ENCODE results near the gene PPM1L.

PPM1L gene

DNA sequence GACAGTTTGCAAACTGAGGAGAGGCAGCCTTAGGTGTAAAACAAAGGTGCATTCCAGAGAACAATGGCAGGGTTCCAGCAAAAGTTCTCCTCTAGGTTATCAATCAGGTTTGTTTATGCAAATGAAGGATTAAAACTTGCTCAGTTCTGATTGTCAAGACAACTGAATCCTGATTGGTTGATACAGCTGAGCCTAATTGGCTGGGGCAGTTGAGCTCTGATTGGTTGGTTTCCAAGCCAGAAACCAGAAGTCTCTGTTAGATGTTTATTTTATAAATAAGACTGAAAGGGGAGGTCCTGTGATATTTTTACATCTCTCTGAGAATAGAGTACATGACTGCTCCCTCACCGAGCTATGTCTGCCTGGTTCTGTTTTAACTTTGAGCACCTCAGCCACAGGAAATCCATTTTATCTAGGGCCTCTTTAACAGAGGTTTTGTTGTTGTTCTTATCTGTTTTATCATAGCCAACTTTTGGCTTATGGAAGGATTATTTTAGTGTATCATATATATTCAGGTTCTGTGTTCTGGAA, 37.8 kb downstream of the PPM1L start:
- H3K9ac ChIP-seq (ENCODE audit: low read length), result no peak overlapping the region
- no peak overlapping the region for H3K27ac ChIP-seq (ENCODE audit: low read length)
- H3K4me2 ChIP-seq (ENCODE audit: low read length), result no peak overlapping the region
- no peaks in the 10 kb centered on the region for H3K9me3 ChIP-seq (ENCODE audit: insufficient read depth, low read length)
- H2AFZ ChIP-seq (ENCODE audit: low read depth, low read length), result no peak overlapping the region
- H3K27me3 ChIP-seq (ENCODE audit: low read depth, low read length), result no peaks in the 10 kb centered on the region
- peaks cover 8% of the 10 kb centered on the region; the same call in 1 of the 2 replicates for H3K4me1 ChIP-seq (ENCODE audit: low read length)
- H4K20me1 ChIP-seq (ENCODE audit: insufficient read depth, low read length), result no peaks in the 10 kb centered on the region
- no peak for TF ChIP-seq EZH2phosphoT487 (IDR thresholded peaks at IDR 0.05; ENCODE audit: low read depth)
- no peak for TF ChIP-seq CTCF (IDR thresholded peaks at IDR 0.05; ENCODE audit: low read depth, low read length)
- no peaks in the 10 kb centered on the region for H3K36me3 ChIP-seq (replicated peaks; ENCODE audit: low read depth, low read length)
- H3K79me2 ChIP-seq (ENCODE audit: low read length), result no peaks in the 10 kb centered on the region
- no peak overlapping the region for H3K4me3 ChIP-seq (ENCODE audit: low read length)

DNA sequence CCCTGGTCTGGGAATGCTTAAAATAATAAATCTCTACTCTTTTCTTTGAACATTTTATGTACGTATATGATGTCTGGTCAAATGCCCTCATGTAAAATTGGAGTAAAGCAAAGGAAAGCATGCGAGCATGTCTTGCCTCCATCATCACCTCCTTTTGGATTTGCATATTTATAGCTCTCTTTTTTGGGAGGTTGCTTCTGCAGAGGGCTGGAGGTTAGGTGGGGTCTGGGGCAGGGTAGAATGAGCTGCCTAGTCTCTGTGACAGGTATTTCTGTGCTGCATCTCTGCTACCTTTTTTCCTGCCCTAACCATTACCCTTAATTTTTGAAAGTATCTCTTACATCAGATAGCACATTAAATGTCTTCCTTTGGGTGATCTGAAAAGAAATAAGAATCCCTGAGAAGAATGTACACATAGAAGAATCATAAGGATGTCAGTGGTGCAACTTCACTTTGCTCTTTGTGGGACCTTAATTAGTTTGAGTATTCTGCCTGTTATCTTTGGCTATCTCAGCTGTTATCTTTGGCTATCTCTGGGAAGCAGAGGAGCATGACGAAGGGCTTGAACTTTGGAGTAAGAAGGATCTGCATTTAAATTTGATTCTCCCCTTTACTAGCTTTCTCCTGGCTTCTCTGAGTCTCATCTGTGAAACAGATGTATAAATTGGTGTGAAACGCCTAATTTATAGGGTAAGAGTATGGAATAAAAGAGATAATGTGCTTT, 40.2 kb downstream of the PPM1L start:
- Histone ChIP-seq H3K9me3 (ENCODE audit: insufficient read depth, low read length) (no peaks in the 10 kb centered on the region), H4K20me1 (ENCODE audit: insufficient read depth, low read length) (no peaks in the 10 kb centered on the region), H2AFZ (ENCODE audit: low read depth, low read length) (no peak overlapping the region), H3K27me3 (ENCODE audit: low read depth, low read length) (no peaks in the 10 kb centered on the region), H3K4me2 (ENCODE audit: low read length) (no peak overlapping the region), H3K79me2 (ENCODE audit: low read length) (no peaks in the 10 kb centered on the region; the same call in 1 of the 2 replicates), H3K36me3 (replicated peaks; ENCODE audit: low read depth, low read length) (no peaks in the 10 kb centered on the region), H3K9ac (ENCODE audit: low read length) (no peak overlapping the region), H3K4me1 (ENCODE audit: low read length) (peaks cover 19% of the 10 kb centered on the region), H3K4me3 (ENCODE audit: low read length) (no peak overlapping the region), H3K27ac (ENCODE audit: low read length) (no peak overlapping the region)
- no peak for TF ChIP-seq CTCF (IDR thresholded peaks at IDR 0.05; ENCODE audit: low read depth, low read length)
- TF ChIP-seq EZH2phosphoT487 (IDR thresholded peaks at IDR 0.05; ENCODE audit: low read depth), result no peak

DNA sequence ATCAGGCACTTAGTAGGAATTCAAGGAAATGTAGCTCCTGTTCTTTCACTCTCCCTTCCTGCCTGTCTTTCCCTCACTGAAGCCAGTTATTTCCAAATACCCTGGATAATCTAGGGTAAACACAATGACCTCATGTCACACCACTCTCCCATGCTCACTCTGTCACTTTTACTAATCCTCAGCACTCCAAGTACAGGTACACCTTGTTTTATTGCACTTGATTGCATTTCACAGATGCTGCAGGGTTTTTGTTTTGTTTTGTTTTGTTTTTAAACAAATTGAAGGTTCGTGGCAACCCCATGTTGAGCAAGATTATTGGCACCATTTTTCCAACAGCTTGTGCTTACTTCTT, 40.8 kb downstream of the PPM1L start:
- H3K27ac ChIP-seq (ENCODE audit: low read length), result no peak overlapping the region
- no peaks in the 10 kb centered on the region for H3K9me3 ChIP-seq (ENCODE audit: insufficient read depth, low read length)
- H3K4me1 ChIP-seq (ENCODE audit: low read length), result peaks cover 24% of the 10 kb centered on the region
- H3K4me2 ChIP-seq (ENCODE audit: low read length), result no peak overlapping the region
- no peak for TF ChIP-seq EZH2phosphoT487 (IDR thresholded peaks at IDR 0.05; ENCODE audit: low read depth)
- no peak for TF ChIP-seq CTCF (IDR thresholded peaks at IDR 0.05; ENCODE audit: low read depth, low read length)
- no peaks in the 10 kb centered on the region for H3K27me3 ChIP-seq (ENCODE audit: low read depth, low read length)
- no peak overlapping the region for H3K9ac ChIP-seq (ENCODE audit: low read length)
- H2AFZ ChIP-seq (ENCODE audit: low read depth, low read length), result no peak overlapping the region
- H3K79me2 ChIP-seq (ENCODE audit: low read length), result no peaks in the 10 kb centered on the region; the same call in 1 of the 2 replicates
- no peak overlapping the region for H3K4me3 ChIP-seq (ENCODE audit: low read length)
- no peaks in the 10 kb centered on the region for H3K36me3 ChIP-seq (replicated peaks; ENCODE audit: low read depth, low read length)
- no peaks in the 10 kb centered on the region for H4K20me1 ChIP-seq (ENCODE audit: insufficient read depth, low read length)

- TF ChIP-seq EZH2phosphoT487 (IDR thresholded peaks at IDR 0.05; ENCODE audit: low read depth), result no peak
- TF ChIP-seq CTCF (IDR thresholded peaks at IDR 0.05; ENCODE audit: low read depth, low read length), result no peak
- Histone ChIP-seq H3K79me2 (ENCODE audit: low read length) (no peaks in the 10 kb centered on the region; the same call in 1 of the 2 replicates), H3K4me2 (ENCODE audit: low read length) (no peak overlapping the region), H4K20me1 (ENCODE audit: insufficient read depth, low read length) (no peaks in the 10 kb centered on the region), H2AFZ (ENCODE audit: low read depth, low read length) (no peak overlapping the region), H3K4me1 (ENCODE audit: low read length) (peaks cover 29% of the 10 kb centered on the region), H3K9me3 (ENCODE audit: insufficient read depth, low read length) (no peaks in the 10 kb centered on the region), H3K9ac (ENCODE audit: low read length) (no peak overlapping the region), H3K27me3 (ENCODE audit: low read depth, low read length) (no peaks in the 10 kb centered on the region), H3K27ac (ENCODE audit: low read length) (no peak overlapping the region), H3K36me3 (replicated peaks; ENCODE audit: low read depth, low read length) (no peaks in the 10 kb centered on the region), H3K4me3 (ENCODE audit: low read length) (no peak overlapping the region)
These were observed 41.3 kb downstream of the PPM1L start for GRCh38 chr3:160797356-160797755.
